GM18517 (cell line): Measurements from ENCODE around the gene PMVK.

ENCODE experiments used
- ATAC-seq: cut with Tn5 transposase; IDR thresholded peaks from one replicate; pipeline ENCODE4 v1.9.1; 2021; ENCODE audit warnings: mild to moderate bottlenecking, moderate library complexity; ENCODE audit not compliant: unreplicated experiment

Gene PMVK

DNA sequence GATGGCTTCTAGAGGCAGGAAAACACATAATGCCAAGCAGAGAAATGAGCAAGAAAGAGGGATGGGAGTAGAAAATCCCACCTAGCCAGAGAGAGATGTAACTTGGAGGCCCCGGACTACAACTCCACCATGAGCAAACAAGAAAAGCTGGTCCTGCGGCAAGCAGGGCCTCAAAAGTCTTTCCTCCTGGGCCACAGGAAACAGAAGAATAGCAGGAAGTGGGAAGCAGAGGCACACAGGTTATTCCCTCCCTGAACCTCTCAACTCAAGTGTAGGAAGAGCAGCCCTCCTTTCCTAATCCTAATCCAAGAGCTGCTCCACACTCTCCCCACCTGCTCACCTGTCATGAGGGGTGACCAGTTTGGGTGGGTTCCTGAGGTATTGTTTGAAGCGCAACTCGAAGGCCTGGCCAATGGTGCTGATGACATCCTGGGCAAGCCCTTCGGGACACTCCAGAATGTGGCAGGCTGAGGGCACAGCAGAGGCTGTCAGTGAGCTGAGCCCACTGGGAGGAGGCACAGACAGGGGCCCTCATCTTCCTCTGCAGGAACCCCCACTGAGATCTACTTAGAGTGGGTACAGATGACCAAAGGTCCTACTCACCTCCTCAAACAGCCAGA lies 30.9 kb upstream of the PMVK start:
- no peak for ATAC-seq

DNA sequence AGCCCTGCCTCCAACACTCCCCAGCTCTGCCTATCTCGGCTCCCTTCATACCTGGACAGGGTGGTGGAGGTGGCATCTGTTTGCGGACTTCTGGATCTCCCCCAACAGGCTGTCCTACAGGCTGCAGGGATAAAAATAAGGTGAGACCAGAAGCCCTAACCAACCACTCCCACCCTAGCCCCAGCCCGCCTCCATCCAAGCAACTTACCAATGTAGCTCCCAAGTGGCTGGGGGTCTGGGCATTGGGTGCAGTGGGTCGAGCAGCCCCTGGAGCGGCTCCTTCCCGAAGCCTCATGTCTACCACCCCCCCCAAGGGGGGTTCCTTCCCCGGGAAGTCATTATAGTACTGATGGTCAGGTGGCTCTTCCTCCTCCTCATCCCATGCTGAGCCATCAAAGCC lies 29.6 kb upstream of the PMVK start:
- ATAC-seq: no peak

DNA sequence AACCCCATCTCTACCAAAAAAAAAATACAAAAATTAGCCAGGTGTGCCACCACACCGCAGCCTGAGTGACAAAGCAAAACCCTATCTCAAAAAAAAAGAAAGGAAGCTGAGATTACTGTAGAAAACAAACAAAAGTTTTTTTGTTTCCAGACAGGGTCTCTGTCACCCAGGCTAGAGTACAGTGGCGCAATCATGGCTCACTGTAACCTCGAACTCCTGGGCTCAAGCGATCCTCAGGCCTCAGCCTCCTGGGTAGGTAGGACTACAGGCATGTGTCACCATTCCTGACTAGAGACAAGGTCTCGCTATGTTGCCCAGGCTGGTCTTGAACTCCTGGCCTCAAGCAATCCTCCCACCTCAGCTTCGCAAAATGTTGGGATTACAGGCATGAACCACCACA lies 27.8 kb upstream of the PMVK start:
- no peak for ATAC-seq

DNA sequence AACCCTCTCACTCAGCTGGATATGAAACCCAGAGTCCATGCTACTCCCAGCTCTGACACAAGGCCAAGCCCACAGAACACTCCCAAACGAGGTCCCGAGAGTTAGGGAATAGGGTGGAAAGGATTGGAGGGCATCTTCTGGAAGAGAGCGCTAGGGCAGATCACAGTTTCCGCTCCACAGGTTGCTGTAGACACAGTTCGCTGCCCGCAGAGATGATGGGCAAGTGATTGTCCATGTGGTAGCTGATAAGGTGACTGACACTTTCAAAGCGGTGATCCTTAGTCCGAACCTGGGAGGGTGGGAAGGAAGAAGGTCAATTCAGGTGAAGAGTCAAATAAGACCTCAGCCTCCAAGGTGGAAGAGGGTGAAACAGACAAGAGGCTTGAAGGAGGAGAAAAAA lies 27.1 kb upstream of the PMVK start:
- no peak for ATAC-seq

DNA sequence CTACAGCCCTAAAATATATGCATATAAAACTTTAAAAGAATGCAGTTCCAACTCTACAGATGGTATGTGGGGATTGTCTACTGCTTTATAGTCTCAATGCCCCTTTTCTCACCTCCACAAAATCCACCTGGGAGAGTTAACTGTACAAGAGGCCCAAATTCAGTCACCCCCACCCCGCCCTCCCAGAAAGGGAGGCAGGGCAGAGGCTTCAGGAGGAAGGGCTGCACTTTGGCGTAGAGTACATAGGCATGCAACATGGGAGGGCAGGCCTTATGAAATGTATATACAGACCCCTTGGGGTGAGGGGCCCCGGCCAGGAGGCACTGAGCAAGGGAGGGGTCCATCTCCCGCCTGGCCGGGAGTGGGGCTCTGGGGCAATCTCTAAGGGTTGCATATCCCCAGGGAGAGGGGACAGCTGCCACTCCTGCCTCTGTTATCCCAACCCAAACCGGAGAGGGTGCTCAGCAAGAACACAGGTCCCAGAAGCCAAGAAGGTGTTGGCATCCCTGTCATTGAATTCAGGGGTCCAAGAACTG lies 26.3 kb upstream of the PMVK start:
- ATAC-seq: no peak

DNA sequence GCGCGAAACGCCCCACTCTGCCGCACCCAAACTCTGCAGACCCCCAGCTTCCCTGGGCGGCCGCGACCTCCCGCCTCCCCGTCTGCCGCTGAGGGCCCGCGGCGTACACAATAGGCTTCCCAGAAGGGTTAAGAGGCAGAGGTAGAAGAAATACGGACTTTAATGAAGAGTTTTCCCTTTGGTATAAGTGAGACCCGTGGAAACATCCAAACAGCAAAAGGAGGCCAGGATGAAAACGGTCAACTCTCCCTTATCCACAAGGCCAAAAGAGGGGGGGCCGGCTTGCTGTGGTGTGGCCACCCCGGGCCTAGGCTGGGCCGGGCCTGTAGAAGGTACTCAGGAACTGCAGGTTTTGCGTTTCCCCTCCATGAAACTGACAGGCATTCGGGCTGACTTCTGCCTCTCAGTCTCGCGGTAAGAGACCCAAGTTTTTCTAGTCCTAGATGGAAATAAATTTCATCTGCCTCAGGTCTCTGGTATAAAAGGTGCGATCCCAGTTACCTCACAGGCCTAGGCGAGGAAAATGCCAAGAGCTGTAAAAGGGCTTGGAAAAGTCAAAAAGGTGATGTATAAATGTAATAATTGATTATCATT lies 25.7 kb upstream of the PMVK start:
- ATAC-seq: no peak

DNA sequence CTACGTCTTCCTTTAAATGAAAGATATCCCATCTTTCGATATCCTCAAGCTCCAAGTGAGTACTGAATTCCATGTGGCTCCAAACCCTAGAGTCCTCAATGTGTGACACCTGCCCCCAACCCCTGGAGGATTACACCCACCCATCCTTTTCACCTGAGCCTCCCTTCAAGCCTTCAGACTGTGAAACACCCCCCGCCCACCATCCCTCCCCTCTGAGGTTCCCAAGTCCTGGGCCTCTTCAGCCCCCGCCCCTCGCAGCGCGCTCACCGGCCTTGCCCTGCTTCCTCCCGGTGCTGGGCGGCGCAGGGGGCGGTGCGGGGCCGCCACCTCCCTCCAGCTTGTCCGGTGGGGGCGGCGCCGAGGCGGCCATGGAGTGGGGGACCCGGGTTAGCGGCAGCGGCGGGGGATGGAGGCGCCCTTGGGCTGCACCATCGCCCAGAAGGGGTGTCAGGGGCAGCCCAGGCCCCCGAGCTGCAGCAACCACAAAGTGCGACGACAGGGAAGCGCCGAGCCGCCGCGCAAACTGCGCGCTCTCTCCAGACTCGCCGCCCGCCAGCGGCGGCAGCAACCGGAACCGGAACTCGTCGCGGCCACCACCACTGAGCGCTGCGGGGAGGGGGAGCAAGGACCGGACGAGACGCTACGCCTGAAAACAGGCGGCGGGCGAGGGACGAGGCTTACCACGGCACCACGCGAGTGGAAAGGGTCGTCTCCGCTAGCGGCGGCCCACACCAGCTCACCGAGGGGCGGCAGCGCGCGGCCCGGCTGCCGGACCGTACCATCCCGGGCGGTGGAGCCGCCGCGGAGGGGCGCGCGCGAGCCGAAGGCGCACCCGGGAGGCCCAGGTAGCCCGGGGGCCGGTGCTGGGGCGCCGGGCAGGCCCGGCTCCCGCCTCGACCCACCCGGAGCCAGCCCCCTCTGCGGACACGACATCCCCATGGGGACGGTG lies 25.0 kb upstream of the PMVK start, which contains the start of gene PYGO2:
TSS of gene PYGO2 (minus strand) at position 576 of the 949 bp plus-strand sequence. CDS start at position 370, 206 bp downstream.
- peak; percentile 71 for ATAC-seq

DNA sequence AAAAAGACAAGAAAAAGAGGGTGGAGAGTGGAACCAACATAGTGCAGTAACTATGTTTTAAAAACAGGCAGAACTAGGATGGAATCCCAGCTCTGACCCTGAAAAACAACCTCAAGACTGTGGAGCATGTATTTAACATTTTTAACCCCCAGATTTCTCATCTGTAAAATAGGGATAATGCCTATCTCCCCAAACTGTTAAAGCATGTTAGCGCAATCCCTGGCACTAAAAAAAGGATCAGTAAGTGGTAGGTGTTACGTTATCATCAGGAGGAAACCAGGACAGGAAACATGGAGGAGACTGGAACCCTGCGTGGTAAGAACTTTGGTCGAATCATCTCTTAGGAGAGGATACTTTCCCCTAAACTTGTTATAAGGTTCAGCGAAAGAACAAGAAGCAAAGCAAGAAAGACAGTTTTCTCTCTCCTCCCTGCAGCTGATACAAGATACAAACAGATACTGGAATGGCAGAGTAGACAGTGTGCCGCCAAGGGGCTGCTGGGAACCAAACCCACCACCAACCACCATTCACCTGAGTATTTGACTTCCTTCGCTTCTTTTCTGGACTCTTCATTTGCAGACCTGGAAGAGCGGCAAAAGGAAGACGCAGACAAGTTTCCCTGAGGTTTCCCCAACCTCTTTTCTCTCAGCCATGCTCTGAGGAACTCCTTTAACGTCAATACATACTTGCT lies 24.1 kb upstream of the PMVK start:
- ATAC-seq: no peak

DNA sequence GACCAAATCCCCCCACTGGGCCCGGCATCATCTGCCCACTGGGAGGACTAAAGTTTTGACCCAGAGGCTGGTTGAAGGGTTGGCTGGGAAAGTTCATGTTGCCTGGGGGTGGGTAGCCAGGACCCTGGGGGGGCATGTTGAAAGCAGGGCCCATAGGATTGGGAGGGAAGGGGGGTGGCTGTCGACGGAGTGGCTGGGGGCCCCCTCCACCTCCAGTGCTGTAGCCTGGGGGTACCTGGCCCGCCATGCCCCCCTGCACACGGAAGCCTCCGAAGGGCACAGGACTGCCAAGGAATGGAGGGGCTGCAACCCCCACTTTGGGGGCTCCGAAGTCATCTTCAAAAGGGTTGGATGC lies 22.9 kb upstream of the PMVK start:
- no peak for ATAC-seq

DNA sequence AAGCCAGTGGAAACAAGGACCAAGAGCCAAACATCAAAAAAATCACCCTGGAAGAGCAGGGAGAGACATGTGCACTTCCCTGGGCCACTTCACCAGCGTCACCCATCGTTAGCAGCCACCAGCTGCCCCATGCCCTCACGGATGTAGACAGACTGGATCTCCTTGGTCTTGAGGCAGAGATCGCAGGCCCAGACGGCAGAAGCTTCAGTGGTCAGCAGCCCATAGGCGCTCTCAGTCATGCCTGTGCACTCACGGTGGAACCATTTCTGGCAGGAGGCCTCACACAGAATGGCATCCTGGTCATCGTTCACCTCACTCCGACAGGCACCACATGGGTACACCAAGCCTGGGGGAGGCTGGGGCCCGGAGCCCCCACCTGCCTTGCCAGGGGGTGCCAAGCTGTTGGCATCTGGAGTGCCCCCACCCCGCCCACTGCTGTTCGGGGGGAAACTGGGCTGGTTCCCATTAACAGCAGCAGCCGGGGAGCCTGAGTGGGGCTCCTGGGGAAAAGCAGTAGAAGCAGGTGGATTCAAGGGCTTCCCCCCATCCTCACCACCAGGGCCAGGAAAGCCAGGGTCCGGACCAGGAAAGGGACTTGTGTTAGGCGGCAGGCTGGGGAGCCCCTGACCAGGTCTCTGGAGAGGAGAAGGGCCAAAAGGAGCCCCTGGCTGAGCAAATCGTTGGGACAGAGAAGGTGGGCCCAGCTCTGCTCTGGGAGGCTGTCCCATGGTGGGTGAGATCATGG lies 22.3 kb upstream of the PMVK start:
- no peak for ATAC-seq

DNA sequence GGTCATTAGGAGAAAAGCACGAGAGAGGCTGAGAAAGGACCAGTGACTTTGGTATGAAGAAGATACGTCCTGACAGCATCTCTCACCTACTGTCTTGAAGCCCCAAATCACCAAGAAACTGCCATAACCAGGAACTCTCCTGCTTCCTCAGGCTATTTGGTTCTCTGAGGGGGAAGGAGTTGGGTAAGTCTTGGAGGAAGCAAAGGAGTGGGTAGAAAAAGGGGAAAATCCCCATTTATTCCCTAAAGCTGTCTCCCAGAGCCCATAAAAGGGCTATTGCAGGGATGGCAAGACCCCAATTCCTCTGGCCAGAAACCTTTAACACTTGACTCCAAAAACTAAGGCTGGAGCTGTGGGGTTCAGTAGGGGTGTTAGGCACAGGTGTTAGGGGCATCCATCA lies 21.5 kb upstream of the PMVK start:
- ATAC-seq: no peak

DNA sequence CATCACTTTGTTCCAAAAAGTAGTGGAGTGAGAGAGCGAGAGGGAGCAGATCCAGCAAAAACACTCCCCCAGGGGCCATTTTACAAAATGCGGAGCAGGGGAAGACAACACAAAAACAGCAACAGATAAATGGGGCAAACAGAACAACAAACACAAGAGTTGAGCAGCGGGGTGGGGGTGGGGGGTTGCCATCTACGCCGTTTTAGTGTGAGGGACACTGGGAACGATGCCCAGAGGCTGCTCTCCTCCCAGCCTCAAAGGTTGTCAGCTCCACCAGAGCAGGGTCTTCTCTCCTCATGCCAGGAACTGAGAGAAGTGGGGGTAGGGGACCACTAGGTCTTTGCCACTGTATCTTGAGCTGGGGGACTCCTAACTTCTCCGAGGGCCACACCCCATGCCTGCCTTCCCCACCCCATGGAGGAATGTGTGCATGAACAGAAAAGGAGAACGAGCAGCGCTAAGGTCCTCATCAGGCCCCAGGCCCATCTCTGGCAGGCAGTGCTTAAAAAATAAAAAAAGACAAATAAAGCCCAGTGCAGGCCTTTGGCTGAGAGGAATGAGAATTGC lies 20.7 kb upstream of the PMVK start:
- no peak for ATAC-seq

DNA sequence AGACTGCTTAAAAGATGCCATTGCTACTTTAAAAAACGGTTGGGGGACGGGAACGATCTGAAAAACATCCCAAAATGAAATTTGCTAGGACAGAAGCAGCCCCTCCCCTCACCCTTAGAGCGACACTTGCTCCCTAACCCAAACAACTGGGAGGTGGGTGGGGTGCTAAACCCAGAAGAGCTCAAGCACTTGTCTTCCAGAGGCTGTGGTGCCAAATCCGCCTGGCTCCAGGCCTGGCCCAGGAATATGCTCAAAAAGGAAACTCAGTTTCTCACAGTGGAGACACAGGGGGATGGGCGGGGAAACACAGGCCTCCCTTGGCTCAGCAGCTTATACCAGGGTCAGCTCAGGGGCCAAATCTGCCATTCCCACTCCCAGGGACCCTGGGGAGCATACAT lies 20.0 kb upstream of the PMVK start:
- ATAC-seq: no peak

DNA sequence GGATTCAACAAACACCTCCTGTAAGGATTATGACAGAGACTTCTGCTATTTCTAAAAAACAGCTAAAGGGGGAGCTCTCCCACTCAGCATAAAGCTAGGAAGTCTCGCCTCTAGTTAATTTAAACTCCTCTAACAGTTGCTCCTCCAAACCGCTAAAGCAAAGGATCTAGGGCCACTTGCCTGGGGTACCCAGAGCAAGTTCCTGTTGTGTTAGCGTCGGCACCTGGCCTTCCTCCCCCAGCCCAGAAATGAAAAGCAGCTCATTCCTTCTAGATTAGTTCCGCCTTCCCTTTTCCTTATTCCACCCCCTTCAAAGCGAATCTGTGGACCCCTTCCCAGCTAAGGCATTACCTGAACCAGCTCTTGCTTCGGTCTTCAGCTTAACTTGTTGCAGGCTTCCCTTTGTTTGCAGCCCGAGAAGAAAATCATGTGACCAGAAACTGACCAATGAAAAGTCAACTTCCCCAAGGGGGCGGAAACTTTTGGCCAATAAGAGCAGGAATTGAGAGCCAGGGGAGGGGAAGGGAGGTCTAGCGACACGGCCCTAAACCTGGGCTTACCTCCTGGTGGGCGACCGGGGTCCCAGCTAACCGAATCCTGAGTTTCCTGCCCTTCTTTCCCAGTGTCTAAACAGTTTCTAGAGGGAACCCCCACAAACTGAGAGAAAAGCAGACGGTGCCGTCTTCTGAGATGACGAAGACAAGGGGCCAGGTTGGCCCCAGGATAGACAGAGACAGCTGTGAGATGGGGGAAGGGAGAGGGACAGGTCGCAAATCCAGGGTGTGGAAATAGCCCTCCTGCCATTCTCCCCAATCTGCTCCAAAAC lies 19.4 kb upstream of the PMVK start, which contains the start of gene PBXIP1:
TSS of gene PBXIP1 (minus strand) at position 382 of the 826 bp plus-strand sequence. CDS start 2,378 bp downstream, outside the sequence.
- peak; percentile 51 for ATAC-seq

DNA sequence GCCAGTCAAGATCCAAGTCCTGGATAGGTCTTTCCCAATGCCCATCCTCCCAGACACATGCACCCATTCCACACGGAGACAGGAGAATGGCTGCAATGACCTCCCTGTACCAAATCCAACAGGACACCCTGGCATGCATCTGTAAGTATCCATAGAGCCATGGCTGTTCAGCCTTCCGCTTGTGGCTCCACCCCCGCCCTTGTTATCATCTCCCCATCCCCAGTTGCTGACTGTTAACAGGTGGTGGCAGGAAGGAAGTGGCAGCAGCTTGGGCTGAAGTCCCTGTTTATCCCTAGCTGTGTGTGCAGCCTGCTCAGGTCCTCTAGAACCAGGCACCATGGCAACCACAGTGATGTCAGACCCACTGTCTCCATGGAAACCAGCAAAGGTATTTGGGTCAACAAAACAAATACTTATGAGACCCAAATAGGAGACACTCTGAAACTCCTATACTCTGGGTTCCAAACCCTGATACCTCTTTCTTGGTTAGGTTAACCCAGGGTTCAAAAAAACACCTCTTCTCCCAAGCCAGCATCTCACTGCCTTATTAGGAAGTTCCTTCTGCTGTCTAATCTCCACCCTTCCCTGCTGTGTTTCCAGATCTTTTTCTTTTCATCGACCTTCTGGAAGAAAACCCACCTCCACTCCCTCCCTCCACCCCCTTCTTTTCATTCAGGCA lies 18.7 kb upstream of the PMVK start:
- ATAC-seq: peak; percentile 50

DNA sequence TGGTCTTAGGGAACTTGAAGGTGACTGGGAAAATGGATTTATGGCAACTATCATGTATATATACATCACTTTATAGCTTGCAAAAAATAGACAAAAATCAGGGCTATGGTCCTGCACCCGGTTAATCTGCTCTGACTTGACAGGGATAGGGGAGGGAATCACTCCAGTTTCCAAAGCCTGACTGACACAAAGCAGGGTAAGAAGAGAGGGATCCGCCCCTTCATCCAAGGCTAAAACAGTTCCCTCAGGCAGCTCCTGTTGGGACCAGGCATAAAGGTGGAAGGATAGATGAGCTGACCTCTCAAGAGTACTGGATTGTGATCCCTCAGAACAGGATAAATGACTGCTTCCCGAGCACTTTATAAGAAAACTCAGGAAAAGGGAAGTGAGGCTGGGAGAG lies 18.0 kb upstream of the PMVK start:
- ATAC-seq: no peak

DNA sequence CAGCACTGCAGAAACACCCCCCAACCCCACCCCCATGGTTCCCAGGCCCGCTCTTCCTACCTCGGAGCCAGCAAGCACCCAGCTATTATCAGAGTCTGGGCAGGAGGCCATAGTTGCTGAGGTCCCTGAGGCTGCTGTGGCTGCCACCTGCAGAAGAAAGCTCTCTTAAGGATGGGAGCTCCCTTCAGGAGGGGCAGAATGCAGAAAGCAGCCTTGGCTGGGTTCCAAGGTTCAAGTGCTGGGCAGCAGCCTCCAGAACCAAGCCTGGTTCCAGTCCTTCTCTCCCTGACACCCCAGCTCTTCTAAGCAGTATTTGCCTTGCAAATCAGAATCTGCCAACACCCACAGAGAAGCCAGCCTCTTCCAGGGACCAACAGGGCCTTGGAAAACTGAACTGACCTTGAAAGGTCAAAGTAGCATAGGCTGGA lies 17.1 kb upstream of the PMVK start:
- no peak for ATAC-seq

DNA sequence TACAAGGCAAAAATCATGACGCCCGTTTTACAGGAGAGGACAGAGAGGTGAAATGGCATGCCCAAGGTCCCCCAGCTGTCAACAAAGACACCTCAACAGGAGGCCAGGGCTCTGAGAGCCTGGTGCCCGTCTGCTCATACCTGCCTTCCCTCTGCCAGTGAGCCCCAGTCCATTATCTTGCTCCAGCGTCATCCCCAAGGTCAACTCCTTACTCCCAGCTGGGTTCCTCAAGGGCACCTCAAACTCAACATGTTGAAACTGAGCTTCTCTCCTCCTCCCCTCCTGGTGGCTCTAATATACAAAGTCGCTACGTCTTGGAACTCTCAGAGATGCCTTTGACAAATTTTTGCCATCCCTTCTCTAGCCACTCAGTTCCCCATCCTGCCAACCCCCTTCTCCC lies 16.1 kb upstream of the PMVK start:
- ATAC-seq: no peak
